ENCODE data around the gene ZSCAN31. TPM values are rescaled to one million over a fixed set of nuclear protein-coding genes. Genes with fewer than 3 reads are reported as not detected.
"Not testable (repeated sequence)": the region's sequence is repeated elsewhere in the genome, so short reads cannot be mapped to it uniquely, and the experiment has no call there.

ZSCAN31 gene
- total RNA-seq, 1 donor from 2014 or later: 5.8 TPM

GRCh38 chr6:28369463-28369862, 33.5 kb upstream of the ZSCAN31 start:
- no peaks in the 10 kb centered on the region for H3K27me3 Mint-ChIP-seq (ENCODE audit: low read depth)
- H3K36me3 Mint-ChIP-seq: peaks cover 30% of the 10 kb centered on the region
- no peak overlapping the region for H3K27ac Mint-ChIP-seq
- H3K9me3 Mint-ChIP-seq: no peaks in the 10 kb centered on the region
- H3K4me1 Mint-ChIP-seq: no peaks in the 10 kb centered on the region
- no peak for DNase-seq (ENCODE audit: low spot score in 2 of 2, unreplicated experiment in 2 of 2)
- TF ChIP-seq CTCF (IDR thresholded peaks at IDR 0.05; ENCODE audit: unreplicated experiment): no peak
- H3K4me3 Mint-ChIP-seq: no peak overlapping the region

GRCh38 chr6:28368522-28368921, 32.6 kb upstream of the ZSCAN31 start:
- Mint-ChIP-seq H3K27me3 (ENCODE audit: low read depth) (no peaks in the 10 kb centered on the region), H3K9me3 (no peaks in the 10 kb centered on the region), H3K36me3 (peaks cover 30% of the 10 kb centered on the region), H3K4me1 (no peaks in the 10 kb centered on the region), H3K4me3 (no peak overlapping the region), H3K27ac (no peak overlapping the region)
- TF ChIP-seq CTCF (IDR thresholded peaks at IDR 0.05; ENCODE audit: unreplicated experiment): no peak
- DNase-seq (ENCODE audit: low spot score in 2 of 2, unreplicated experiment in 2 of 2): no peak

GRCh38 chr6:28365590-28365989, 29.6 kb upstream of the ZSCAN31 start:
- H3K9me3 Mint-ChIP-seq; H3K27me3 Mint-ChIP-seq (ENCODE audit: low read depth); H3K4me3 Mint-ChIP-seq; H3K27ac Mint-ChIP-seq; H3K4me1 Mint-ChIP-seq; DNase-seq (ENCODE audit: low spot score in 2 of 2, unreplicated experiment in 2 of 2): not testable (repeated sequence)
- peaks cover 34% of the 10 kb centered on the region for H3K36me3 Mint-ChIP-seq

- H3K9me3 Mint-ChIP-seq: no peaks in the 10 kb centered on the region
- no peak overlapping the region for H3K27ac Mint-ChIP-seq
- H3K36me3 Mint-ChIP-seq: peaks cover 17% of the 10 kb centered on the region
- H3K27me3 Mint-ChIP-seq (ENCODE audit: low read depth): no peaks in the 10 kb centered on the region
- peaks cover 3% of the 10 kb centered on the region for H3K4me1 Mint-ChIP-seq
- H3K4me3 Mint-ChIP-seq: no peak overlapping the region
- DNase-seq (ENCODE audit: low spot score in 2 of 2, unreplicated experiment in 2 of 2): no peak
- no peak for TF ChIP-seq CTCF (IDR thresholded peaks at IDR 0.05; ENCODE audit: unreplicated experiment)
Observed at GRCh38 chr6:28360961-28361360, 25.0 kb upstream of the ZSCAN31 start.

- not testable (repeated sequence) for H3K27me3 Mint-ChIP-seq (ENCODE audit: low read depth); H3K4me3 Mint-ChIP-seq; H3K9me3 Mint-ChIP-seq; H3K4me1 Mint-ChIP-seq; H3K27ac Mint-ChIP-seq; H3K36me3 Mint-ChIP-seq; DNase-seq (ENCODE audit: low spot score in 2 of 2, unreplicated experiment in 2 of 2)
Observed at GRCh38 chr6:28359562-28359961, 23.6 kb upstream of the ZSCAN31 start.

- H3K27ac Mint-ChIP-seq: no peak overlapping the region
- H3K4me3 Mint-ChIP-seq: no peak overlapping the region
- peaks cover 4% of the 10 kb centered on the region for H3K36me3 Mint-ChIP-seq
- no peaks in the 10 kb centered on the region for H3K27me3 Mint-ChIP-seq (ENCODE audit: low read depth)
- H3K4me1 Mint-ChIP-seq: peaks cover 9% of the 10 kb centered on the region
- no peak for DNase-seq (ENCODE audit: low spot score in 2 of 2, unreplicated experiment in 2 of 2)
- H3K9me3 Mint-ChIP-seq: no peaks in the 10 kb centered on the region
- TF ChIP-seq CTCF (IDR thresholded peaks at IDR 0.05; ENCODE audit: unreplicated experiment): no peak
Observed at GRCh38 chr6:28357036-28357435, 21.1 kb upstream of the ZSCAN31 start.

GRCh38 chr6:28356666-28357020, 20.7 kb upstream of the ZSCAN31 start:
- Mint-ChIP-seq H3K27me3 (ENCODE audit: low read depth) (no peaks in the 10 kb centered on the region), H3K36me3 (peaks cover 4% of the 10 kb centered on the region), H3K9me3 (no peaks in the 10 kb centered on the region), H3K4me1 (peaks cover 11% of the 10 kb centered on the region), H3K4me3 (no peak overlapping the region), H3K27ac (no peak overlapping the region)
- DNase-seq (ENCODE audit: low spot score in 2 of 2, unreplicated experiment in 2 of 2): no peak
- no peak for TF ChIP-seq CTCF (IDR thresholded peaks at IDR 0.05; ENCODE audit: unreplicated experiment)
